ENCODE results near the gene PDE4D. TPM values are rescaled to one million over a fixed set of nuclear protein-coding genes. Genes with fewer than 3 reads are reported as not detected.
"Not testable (repeated sequence)": the region's sequence is repeated elsewhere in the genome, so short reads cannot be mapped to it uniquely, and the experiment has no call there.

Gene PDE4D
- polyA plus RNA-seq, 3 donors, result 1.3 to 22.7 (median 11.0) TPM

DNA sequence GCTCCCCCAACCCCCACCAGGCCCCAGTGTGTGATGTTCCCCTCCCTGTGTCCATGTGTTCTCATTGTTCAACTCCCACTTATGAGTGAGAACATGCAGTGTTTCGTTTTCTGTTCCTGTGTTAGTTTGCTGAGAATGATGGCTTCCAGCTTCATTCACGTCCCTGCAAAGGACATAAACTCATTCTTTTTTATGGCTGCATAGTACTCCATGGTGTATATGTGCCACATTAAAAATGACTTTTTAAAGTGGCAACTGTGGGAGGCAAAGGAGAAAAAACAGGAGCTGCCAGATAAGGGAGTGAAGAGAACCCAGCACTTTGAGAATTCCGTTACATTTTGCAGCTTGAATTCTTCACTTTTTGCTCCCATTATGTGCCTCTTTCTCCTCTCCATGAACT, 836.9 kb downstream of the PDE4D start:
- WGBS, 3 donors, result 92 to 95% (median 93%) methylated on average over 3 of the region's 3 CpGs
- not testable (repeated sequence) for H3K27ac ChIP-seq (ENCODE audit: low read depth, low read length)

DNA sequence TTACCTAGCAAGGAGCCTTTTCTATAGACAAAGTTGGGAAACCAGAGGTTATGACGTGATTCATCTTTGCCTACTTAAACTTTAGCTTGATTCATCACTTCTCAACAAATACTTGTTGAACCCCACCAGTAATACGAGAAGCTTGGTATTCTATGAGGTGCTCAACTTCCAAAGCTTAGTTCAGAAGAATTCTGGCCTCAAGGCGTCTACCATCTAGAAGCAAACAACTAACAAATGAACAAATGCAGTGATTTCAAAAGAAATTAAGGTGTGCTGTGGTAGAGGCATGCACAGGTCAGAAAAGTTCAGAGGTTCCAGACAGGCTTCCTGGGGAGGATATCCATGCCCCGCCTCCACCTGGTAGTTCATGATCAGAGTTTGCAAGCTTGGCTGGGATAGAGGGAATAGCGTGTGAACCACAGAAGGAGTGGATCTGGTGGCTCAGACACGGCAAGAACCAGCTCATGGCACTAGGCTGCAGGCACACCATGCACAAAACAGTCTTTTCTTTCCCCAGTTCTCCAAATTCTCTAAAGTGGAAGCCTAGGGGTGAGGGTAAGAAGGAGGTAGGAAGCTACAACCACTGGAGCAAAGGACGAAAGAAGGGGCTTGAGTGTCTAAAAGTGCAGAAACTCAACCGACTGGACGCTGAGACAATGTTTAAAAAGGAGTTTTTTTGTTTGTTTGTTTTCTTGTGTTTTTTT, 837.6 kb downstream of the PDE4D start:
- WGBS, 3 donors, result 94 to 96% (median 96%) methylated on average over 9 of the region's 9 CpGs
- no peak overlapping the region for H3K27ac ChIP-seq (ENCODE audit: low read depth, low read length)

DNA sequence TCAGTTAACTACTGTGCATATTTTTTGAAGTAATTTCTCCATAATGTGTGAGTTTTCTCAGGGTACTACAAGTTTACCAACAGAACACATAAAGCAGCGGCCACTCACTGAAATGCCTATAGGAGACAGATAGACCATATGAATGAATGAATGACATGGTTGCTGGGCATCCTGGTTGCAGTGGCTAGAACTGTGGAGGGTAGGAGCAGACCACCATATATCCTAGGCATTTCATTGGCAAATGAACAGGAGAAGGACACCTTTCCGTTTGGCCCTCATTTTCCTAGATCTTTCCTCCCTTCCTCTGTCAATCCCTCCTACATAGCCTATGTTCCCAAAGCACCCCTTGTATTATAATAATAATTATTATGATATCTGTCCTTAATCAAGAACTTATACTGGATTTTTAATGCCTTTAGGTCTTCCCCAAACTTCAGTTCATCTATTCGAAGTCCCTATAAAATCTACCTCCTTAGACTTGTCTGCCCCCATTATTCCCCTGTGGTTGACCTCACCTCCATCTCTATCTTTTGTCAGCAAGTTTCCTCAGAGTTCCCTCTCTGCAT, 838.5 kb downstream of the PDE4D start:
- WGBS, 3 donors, result 92 to 95% (median 94%) methylated on average over 3 of the region's 3 CpGs
- no peak overlapping the region for H3K27ac ChIP-seq (ENCODE audit: low read depth, low read length)

DNA sequence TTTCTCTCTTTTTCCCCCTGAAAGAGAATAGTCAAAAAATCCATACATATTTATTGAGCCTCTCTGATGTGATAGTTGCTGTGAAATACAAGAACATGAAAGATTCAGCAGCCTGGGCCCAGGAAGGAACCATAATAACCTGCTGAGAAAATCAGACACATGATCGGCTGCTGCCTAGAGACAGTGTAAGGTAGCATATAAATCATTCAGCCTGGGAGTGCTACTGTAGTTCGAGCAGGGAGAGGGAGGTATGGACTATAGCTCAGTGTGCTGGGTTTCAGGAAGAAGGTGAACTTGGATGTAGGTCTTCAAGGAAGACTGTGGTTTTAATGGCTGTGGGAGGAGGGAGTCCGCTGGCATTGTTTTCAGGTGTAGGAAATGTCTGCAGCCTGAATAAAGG, 841.6 kb downstream of the PDE4D start:
- WGBS, 3 donors, result 82 to 89% (median 88%) methylated on average over 3 of the region's 3 CpGs
- no peak overlapping the region for H3K27ac ChIP-seq (ENCODE audit: low read depth, low read length)

DNA sequence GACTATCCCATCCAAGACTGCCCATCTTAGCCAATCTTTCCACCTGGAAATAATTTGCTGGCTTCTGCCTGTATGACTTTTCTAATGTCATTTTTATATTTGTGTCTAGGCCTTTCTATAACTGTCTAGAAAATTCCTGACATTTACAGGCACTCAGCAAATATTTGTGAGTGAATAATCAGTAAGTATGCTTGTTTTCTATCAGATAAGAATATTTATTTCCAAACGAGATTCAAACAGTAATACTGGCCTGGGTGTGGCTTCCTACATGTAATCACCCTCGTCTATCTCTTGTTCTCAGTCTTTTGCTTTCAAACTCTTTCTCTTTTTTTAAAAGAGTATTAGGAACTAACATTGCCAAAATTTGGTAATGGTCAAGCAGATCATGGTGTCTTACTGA, 844.4 kb downstream of the PDE4D start:
- H3K27ac ChIP-seq (ENCODE audit: low read depth, low read length), result no peak overlapping the region
- 17 to 44% (median 24%) methylated on average over 2 of the region's 2 CpGs for WGBS, 3 donors

DNA sequence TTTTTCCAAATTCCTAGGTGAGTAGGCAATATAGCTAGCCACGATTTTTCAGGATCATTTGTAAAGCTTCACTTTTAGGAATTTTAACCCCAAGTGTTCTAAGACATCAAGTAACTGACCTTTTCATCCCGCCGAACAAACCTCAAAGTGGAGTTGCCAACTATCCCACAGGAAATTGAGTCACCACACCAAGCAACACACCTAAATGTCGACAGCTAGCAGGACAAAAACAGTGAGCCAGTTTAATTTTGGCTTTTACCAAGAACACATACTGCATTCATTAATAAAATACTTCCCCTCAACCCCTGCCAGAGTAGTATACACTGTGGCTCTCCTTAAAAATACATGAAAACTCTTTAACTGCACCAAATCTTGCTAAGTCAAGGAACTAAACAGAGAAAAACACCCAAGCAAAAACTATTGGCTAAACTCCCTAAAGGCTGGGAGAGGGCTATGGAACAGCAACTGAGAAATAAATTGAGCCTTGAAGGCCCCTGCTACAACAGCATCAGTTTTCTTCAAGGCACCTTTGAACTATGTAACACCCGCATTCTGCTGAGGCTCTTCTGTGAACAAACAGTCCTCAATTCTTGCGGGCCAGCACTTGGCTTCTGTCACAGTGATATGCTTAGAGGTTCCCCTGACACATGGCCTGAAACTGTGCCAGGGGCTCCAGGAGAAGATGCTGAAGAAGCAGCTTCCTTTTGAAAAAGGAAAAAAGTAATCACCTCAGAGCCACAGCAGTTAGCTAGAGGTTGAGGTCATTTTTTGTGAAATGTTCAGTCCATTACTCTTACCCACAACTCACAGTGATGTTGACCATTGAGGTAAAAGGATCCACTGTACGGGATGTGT, 851.1 kb downstream of the PDE4D start:
- H3K27ac ChIP-seq (ENCODE audit: low read depth, low read length), result no peak overlapping the region
- WGBS, 3 donors, result 36 to 73% (median 39%) methylated on average over 7 of the region's 7 CpGs

DNA sequence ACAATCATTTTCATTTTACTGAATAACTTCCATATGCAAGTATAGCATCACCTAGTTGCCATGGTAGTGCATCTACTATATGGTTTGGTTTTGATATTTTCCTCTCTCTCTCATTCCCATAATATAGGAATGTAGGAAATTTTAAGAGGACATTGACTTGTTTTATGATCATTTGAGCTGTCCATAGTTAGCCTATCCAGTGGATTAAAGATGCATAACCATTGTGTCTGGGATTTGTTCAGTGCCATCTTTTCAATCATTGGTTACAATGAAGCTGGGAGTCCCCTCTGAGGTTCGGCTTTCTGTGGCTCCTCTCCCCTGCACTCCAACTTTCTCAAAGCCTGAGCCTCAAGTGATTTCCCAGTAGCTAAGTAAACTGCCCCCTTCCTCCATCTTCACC, 852.2 kb downstream of the PDE4D start:
- H3K27ac ChIP-seq (ENCODE audit: low read depth, low read length), result no peak overlapping the region

DNA sequence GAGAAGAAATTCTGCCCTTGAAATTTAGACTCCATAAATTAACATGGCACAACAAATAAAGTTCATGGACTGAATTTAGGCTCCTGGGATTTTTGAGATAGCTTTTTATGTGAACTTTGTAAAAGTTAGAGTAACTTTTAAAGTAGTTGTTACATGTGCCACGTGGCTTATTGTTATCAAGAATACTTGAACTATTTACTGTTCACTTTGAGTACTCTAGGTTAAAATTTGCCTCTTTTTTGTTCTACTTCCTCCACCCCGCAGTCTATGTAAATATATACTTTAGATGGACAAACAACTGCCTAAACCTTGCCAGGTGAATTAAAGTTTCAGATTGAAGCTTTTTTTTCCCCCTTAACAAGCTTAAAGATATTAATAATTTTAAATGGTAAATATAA, 852.7 kb downstream of the PDE4D start:
- H3K27ac ChIP-seq (ENCODE audit: low read depth, low read length), result no peak overlapping the region
- WGBS, 3 donors, result 30 to 54% (median 48%) methylated on average over 2 of the region's 2 CpGs

More for the DNA sequence above, 852.2 kb downstream of the PDE4D start:
- 70 to 93% (median 76%) methylated on average over 1 of the region's 1 CpG for WGBS, 3 donors

DNA sequence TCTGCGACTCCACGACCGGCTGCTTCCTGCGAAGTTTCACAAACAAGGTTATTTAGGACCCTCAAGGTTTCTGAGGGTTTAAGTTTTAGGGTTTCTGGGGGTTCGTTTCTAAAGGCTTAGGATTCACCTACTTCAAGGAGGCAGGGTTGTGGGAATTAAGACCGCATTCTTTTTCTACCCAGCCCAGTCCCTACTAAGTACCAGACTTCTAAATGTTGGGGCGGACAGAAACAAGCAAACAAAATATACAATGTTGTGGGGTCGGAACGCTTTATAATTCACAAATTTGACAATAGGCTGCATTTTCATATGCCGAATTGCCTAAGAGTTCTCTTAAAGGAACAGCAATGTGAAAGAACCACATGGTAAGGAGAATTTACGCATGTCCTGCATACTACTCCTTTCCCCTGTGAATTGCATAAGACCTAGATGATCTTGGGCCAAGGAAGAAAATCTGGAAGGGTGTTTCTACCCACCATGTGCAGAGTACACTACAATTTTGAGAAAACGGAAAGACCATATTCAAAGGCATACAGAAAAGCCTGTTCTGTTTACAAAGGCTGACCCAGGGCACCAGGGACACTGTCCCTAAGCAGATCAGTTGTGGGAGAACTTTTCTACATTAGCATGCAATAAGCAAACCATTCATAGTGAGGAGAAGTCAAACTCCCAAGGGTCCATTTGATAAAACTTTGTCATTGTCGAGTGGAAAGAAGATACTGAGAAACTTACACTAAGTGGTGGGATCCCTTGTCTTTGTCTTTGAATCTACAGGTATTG, 853.3 kb downstream of the PDE4D start:
- H3K27ac ChIP-seq (ENCODE audit: low read depth, low read length), result peak overlapping the region; percentile 21
- 16 to 27% (median 19%) methylated on average over 13 of the region's 13 CpGs for WGBS, 3 donors

DNA sequence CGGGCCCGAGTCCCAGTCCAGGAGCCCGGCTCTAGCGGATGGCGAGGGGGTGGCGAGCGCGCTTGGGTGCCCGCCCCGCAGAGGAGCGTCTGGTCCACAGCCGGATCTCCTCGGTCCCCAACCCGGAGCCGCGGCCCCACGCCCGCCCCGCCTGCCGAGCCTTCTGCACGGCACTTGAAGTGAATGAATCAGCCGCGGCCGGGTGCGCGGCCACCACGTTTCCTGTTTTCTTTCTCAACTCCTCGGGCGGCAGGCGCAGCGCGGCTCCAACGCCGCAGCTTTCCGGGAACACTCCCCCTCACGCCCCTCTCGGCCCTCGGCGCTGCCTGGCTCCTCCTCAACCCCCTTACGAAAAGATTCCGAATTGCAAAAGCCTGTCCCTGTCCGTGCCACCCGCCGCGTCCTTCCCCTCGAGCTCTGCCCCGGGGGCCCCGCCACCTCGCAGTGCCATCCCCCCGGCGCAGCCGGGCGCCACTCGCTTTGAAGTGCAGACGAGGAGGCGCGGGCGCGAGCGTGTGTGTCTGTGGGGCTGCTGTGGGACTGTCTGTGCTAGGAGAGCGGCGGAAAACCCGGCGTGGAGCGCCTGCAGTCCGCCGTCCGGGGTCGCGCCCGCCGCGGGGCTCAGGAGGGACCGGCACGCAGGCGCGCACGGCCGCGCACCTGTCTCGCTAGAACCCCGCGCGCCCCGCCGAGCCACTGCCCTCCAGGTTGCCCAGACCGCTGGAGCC, 854.1 kb downstream of the PDE4D start:
- peak overlapping the region; percentile 21 for H3K27ac ChIP-seq (ENCODE audit: low read depth, low read length)

DNA sequence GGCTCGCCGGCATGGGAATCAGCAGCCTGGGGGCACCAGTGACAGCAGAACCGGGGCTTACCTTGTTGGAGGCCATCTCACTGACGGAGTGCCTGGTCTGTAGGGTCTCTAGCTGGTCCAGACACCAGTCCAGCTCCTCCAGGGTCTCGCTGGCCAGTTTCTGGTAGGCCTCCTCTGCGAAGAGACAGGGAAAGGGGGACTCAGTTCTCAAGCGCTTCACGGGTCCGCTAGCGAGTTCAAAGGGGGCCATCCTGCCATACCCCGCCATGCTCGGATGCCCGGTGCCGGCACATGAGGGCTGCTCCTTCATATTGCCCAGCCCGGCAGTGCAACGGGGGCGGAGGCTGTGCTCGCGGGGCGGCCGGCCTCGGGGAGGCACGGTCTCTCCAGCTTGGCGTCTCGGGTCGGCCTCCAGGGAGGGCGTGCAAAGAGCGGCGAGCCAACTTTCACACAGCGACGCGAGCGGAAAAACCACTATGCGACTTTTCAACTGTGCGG, 854.7 kb downstream of the PDE4D start:
- WGBS, 3 donors, result 2 to 10% (median 4%) methylated on average over 35 of the region's 35 CpGs
- peak overlapping the region; percentile 21 for H3K27ac ChIP-seq (ENCODE audit: low read depth, low read length)

More for the DNA sequence above, 854.1 kb downstream of the PDE4D start:
- WGBS, 3 donors, result 0% methylated on average over 71 to 87 of the region's 87 CpGs

DNA sequence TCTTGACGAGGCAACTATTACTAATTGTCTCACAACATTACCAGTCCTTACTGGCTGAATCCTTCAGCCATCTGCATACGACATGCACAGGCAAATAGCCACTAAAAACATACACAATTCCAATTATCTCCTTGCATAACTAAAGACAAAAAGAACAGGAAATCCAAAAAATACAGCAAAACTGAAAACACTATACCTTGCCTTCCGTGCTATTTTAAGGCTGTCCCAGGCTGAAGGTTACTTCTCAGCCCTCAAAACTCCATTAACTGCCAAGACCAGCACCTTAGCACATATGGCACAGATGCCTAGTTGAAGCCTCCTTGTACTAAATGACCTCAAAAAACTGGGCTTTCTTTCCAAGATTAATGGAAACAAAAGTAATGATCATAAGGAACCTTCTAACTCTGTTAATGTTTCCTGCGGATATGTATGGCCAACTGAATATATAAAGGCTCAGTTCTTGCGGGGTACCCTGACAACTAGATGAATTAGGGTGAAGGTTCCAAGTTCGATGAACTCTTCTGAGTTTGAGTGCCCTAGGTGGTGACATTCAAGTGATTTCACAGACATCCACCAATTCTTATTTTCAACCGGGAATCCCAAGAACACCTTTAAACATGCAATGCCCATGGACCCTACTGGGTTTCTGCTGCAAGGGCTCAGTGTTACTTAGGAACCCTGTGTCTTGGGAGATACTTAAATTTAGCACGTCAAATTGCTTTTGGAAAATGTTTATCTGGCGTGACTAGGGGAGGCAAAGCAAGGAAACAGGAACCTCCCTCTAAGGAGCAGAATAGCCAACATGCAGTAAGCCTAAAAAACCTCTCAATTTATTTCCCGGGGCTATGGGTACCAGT, 855.4 kb downstream of the PDE4D start:
- 31 to 78% (median 36%) methylated on average over 10 of the region's 10 CpGs for WGBS, 3 donors
- H3K27ac ChIP-seq (ENCODE audit: low read depth, low read length), result no peak overlapping the region

DNA sequence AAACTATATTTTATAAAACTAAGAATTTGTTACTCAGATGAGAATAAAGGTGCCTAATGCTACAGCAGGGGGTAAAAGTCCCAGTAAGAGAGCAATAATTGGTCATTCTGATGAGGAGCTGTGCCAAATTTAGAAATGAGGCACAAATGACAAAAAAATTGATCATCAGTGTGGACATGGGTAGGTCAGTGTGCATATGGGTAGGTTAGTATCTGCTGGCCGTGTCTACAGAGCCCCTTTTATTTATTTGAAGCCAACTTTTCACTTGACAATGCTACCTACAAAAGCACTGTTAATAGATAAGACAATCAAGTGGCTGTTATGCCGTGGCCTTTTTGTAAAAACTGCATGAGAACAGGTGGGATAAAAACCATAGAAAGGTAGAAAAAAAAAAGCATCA, 856.1 kb downstream of the PDE4D start:
- no peak overlapping the region for H3K27ac ChIP-seq (ENCODE audit: low read depth, low read length)
- WGBS, 3 donors, result 67 to 83% (median 71%) methylated on average over 2 of the region's 2 CpGs

DNA sequence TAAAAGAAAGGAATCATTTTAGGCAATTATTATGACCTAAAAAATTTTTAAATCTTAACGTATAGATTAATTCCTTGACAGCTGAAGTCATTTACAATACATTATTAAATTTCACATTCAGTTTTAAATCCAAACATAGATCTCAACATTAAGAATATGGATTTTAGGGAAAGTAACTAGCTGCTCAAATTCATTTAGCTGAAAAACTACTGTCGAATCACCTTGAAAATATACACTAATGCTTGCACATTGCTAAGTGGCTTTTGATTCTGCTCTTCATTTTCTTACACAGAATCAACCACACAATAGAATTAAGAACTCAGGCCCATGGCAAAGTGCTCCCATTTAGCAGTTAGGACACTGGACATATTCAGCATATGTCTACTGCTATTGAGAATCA, 856.5 kb downstream of the PDE4D start:
- 76 to 86% (median 78%) methylated on average over 2 of the region's 2 CpGs for WGBS, 3 donors
- H3K27ac ChIP-seq (ENCODE audit: low read depth, low read length), result no peak overlapping the region

DNA sequence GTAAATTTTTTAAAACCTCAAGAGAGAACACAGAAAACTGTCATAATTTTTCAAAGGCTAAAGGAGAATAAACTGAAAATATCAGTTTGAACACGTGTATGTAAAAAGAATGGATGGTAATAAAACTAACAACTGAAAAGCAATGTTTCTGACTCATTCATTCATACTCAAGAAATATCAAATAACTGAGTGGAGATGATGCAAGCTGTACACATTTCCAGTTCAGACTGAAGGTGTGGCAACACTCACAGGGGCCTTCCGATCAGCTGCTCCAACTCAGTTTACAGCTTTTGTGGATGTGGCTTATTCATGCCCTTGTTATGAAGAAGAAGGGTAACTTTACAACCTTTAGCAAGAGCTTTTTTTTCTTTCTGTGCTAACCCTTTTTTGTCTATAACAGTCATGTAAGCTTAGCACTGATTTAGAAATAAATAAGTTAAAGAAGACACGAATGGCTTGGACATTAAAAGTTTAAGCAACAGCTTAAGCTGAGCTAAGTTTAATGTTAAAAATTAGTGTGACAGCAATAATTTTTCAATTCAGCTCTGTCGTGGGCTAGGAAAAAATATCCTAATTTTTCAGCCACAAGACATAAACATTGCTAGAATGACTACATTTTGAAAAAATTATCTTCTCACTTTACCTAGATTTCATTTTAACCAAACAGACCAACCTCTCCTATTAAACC, 857.1 kb downstream of the PDE4D start:
- WGBS, 3 donors, result 38 to 79% (median 40%) methylated on average over 4 of the region's 4 CpGs
- H3K27ac ChIP-seq (ENCODE audit: low read depth, low read length), result no peak overlapping the region

DNA sequence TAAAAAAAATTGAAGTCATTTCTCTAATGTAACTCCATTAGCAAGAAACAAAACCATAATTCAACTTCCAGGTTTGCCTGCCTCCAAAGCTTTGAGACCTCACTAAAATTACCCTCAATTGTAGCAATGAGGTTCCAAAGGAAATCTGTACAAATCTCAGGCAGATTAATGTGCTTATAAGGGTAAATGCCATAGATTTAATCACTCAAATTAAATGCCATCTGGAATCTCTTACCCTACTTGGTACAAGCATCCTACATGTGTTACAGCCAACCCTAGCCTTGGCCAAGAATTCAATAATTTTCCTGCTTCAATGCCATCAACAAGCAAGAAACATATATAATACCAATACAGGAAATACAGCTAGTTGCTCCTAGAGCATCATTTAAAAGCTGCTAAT, 857.8 kb downstream of the PDE4D start:
- no peak overlapping the region for H3K27ac ChIP-seq (ENCODE audit: low read depth, low read length)

Data from adipose tissue (tissue), 3 donors.